Spleen (tissue), 11 donors: ENCODE results near the gene FHIT. TPM values are rescaled to one million over a fixed set of nuclear protein-coding genes. Genes with fewer than 3 reads are reported as not detected.

ENCODE experiments used
- DNase-seq: peaks from one replicate; pipeline ENCODE4 v3.0.0-alpha.2; 2020
- H3K27ac ChIP-seq, 8 donors: fragments of 200-600 bp; sonication (generic) in 7 of 8; 1 replicate in 4 of 8; 2 replicates in 4 of 8; pipeline versions ENCODE4 v1.5.0 to v1.8.0; 2016 to 2021; ENCODE audit warnings: inconsistent platforms in 4 of 8, mild to moderate bottlenecking in 4 of 8, moderate library complexity in 1 of 8
- H3K27me3 ChIP-seq, 7 donors: fragments of 200-600 bp; sonication (generic) in 6 of 7; replicated peaks in 1 of 7; 1 replicate in 4 of 7; 2 replicates in 3 of 7; pipeline versions ENCODE4 v1.5.0 to v1.8.0; 2016 to 2021; ENCODE audit warnings: inconsistent platforms in 3 of 7, mild to moderate bottlenecking in 1 of 7
- H3K36me3 ChIP-seq, 6 donors: fragments of 200-600 bp; sonication (generic) in 5 of 6; 1 replicate in 4 of 6; 2 replicates in 2 of 6; pipeline versions ENCODE4 v1.5.0 to v1.8.0; 2016 to 2021; ENCODE audit warnings: inconsistent platforms in 2 of 6
- H3K4me1 ChIP-seq, 6 donors: fragments of 200-600 bp; sonication (generic) in 5 of 6; 1 replicate in 3 of 6; 2 replicates in 3 of 6; pipeline versions ENCODE4 v1.5.0 to v1.8.0; 2016 to 2021; ENCODE audit warnings: inconsistent platforms in 3 of 6
- H3K4me3 ChIP-seq, 8 donors: fragments of 200-600 bp; sonication (generic) in 7 of 8; 1 replicate in 4 of 8; 2 replicates in 4 of 8; pipeline versions ENCODE4 v1.5.0 to v1.8.0; 2016 to 2021; ENCODE audit warnings: inconsistent platforms in 4 of 8, mild to moderate bottlenecking in 4 of 8, moderate library complexity in 2 of 8
- H3K9me3 ChIP-seq, 8 donors: fragments of 200-600 bp; sonication (generic) in 7 of 8; 1 replicate in 4 of 8; 2 replicates in 4 of 8; pipeline versions ENCODE4 v1.5.0 to v1.8.0; 2016 to 2021; ENCODE audit warnings: inconsistent platforms in 4 of 8
- POLR2A ChIP-seq, 3 donors: fragments of 450-650 bp; IDR thresholded peaks; one replicate each; pipeline ENCODE4 v1.5.1; 2017; ENCODE audit warnings: antibody characterized with exemption in 3 of 3, mild to moderate bottlenecking in 1 of 3
- POLR2AphosphoS5 ChIP-seq, 3 donors: sonication (generic); formaldehyde crosslinking; IDR thresholded peaks; one replicate each; pipeline ENCODE4 v1.5.1; 2017; ENCODE audit warnings: antibody characterized with exemption in 3 of 3
- WGBS, 5 donors: extraction: QIAGEN DNeasy Blood & Tissue Kit in 3 of 5; methylation state at CpG; one replicate each; pipeline versions ENCODE4 v1.1.5 to v1.1.7; 2013 to 2018; 5-methylcytosine and 5-hydroxymethylcytosine counted together
- intact Hi-C: fragments of 100-400 bp; cut with DNase I; formaldehyde crosslinking; loops from one replicate; pipeline ENCODE4 v1.15.0; 2023; ENCODE audit warnings: low total_unique reads
- polyA plus RNA-seq, 3 donors: library from polyadenylated mRNA; stranded (reverse); fragments of 200-250 nt; gene quantifications; one replicate each; pipeline ENCODE4 v1.2.1, GENCODE V29; 2013
- total RNA-seq, 7 donors: library from RNA; depleted of rRNA in 3 of 7; stranded (reverse); fragments of >200 nt in 3 of 7; fragmentation: NEBNext Ultra II Directional in 4 of 7; extraction: Animal tissue kit (Norgen Biotek cat#: 25700) in 4 of 7; gene quantifications; one replicate each; pipeline versions ENCODE4 v1.1.0 to v1.2.1, GENCODE V29; 2016 to 2021
- TF ChIP-seq, protein P1 (sequence below), 11 experiments: fragments of 200-600 bp in 7 of 11; fragments of 450-650 bp in 4 of 11; sonication (generic) in 4 of 11; IDR thresholded peaks in 8 of 11; conservative IDR thresholded peaks in 3 of 11; 1 replicate in 7 of 11; 2 replicates in 4 of 11; pipeline versions ENCODE4 v1.4.0 to v1.8.0; 2016 to 2021; ENCODE audit warnings: antibody characterized with exemption in 11 of 11, inconsistent platforms in 4 of 11, mild to moderate bottlenecking in 1 of 11
- donor health status: healthy with polysubstance abuse.
- donor health status: DM: no; HTN: no; CAD: no; lungs with moderate emphysema.
- donor health status: DM: no; HTN: no; CAD: no.
- donor health status: Bipolar disorder and iron deficiency.
- donor health status: healthy.
- donor health status: DM: no; HTN: no; CAD: no.
- donor health status: DM: yes; HTN: yes; CAD: no.

The FHIT gene
- total and polyA plus RNA-seq, 10 donors = 4.1 to 23.1 (median 12.2) TPM

DNA sequence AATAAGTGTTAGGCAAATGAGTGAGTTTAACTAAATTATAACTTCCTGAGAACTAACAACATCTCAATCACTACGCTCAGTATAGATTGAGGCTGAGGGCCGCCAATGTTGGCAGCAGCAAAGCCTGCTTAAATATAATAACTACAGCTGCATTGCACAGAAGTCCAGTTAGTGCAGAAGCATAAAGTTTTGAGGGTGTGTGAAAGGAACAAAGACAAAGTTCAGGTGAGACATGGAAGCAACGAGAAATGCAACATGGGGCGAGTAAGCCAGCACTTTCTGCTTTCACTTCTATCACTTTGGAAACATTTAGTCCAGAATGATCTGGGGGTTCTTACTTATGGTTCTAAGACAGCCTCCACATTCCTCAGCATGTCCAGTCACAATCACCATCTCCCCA is 1149.1 kb downstream of the FHIT start:
- Histone ChIP-seq H3K27ac (no peak overlapping the region), H3K27me3 (no peaks in the 10 kb centered on the region), H3K9me3 (no peaks in the 10 kb centered on the region), H3K36me3 (no peaks in the 10 kb centered on the region), H3K4me3 (no peak overlapping the region), H3K4me1 (peaks cover 0 to 4% (median 0%) of the 10 kb centered on the region in 6 donors)
- 88 to 94% (median 88%) methylated on average over 4 of the region's 4 CpGs for WGBS, 5 donors
- TF ChIP-seq POLR2AphosphoS5 (IDR thresholded peaks at IDR 0.05) (no peak), POLR2A (IDR thresholded peaks at IDR 0.05) (no peak)
- TF ChIP-seq, protein P1, sequence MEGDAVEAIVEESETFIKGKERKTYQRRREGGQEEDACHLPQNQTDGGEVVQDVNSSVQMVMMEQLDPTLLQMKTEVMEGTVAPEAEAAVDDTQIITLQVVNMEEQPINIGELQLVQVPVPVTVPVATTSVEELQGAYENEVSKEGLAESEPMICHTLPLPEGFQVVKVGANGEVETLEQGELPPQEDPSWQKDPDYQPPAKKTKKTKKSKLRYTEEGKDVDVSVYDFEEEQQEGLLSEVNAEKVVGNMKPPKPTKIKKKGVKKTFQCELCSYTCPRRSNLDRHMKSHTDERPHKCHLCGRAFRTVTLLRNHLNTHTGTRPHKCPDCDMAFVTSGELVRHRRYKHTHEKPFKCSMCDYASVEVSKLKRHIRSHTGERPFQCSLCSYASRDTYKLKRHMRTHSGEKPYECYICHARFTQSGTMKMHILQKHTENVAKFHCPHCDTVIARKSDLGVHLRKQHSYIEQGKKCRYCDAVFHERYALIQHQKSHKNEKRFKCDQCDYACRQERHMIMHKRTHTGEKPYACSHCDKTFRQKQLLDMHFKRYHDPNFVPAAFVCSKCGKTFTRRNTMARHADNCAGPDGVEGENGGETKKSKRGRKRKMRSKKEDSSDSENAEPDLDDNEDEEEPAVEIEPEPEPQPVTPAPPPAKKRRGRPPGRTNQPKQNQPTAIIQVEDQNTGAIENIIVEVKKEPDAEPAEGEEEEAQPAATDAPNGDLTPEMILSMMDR (IDR thresholded peaks at IDR 0.05 in 8 of 11, conservative IDR thresholded peaks at IDR 0.05 in 3 of 11) = no peak
- intact Hi-C loops = no loop called here
- no peak for DNase-seq

DNA sequence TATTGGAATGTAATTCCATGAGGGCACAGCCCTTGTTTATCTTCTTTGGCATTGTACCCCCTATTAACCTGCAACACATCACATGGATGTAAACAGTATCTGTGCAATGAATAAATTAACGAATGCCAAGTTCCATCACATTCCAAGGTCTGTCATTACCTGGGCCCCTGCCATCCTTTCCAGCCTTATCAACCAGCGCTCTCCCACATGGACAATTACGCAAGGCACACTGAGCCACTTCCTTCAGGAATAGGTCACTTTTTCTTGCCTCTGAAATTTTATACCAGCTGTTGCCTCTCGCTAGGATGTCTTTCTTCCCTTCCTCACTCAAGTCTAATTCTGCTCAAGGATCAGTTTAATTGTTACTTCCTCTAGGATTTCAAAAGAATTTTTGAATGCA is 1149.6 kb downstream of the FHIT start:
- WGBS, 5 donors = 57 to 70% (median 65%) methylated on average over 4 of the region's 4 CpGs
- TF ChIP-seq, protein P1 (IDR thresholded peaks at IDR 0.05 in 8 of 11, conservative IDR thresholded peaks at IDR 0.05 in 3 of 11) = no peak
- no peak for TF ChIP-seq POLR2A (IDR thresholded peaks at IDR 0.05)
- TF ChIP-seq POLR2AphosphoS5 (IDR thresholded peaks at IDR 0.05) = no peak
- no peak for DNase-seq

DNA sequence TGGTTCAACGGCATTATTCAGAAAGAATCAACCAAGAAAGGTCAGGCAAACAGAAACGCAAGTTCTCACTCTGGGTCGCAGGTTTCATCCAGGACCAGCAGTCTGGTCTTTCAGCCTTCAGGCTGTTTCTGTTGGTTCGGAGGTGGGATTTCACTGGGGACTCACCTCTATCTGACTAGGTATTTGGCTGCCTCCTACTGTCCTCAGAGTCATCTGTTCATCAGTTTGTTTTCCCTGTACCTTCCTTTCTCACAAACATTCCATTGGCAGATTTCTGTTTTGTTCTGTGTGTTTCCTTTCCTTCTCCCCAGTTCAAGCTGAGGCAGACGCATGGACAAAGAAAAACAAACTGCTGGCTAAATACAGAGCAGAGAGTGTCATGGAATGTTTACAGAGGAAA is 1154.8 kb downstream of the FHIT start:
- H3K36me3 ChIP-seq = no peaks in the 10 kb centered on the region
- peaks cover 0 to 6% (median 0%) of the 10 kb centered on the region in 8 donors for H3K9me3 ChIP-seq
- TF ChIP-seq POLR2AphosphoS5 (IDR thresholded peaks at IDR 0.05) (no peak), POLR2A (IDR thresholded peaks at IDR 0.05) (no peak)
- TF ChIP-seq, protein P1 (IDR thresholded peaks at IDR 0.05 in 8 of 11, conservative IDR thresholded peaks at IDR 0.05 in 3 of 11) = no peak
- H3K27ac ChIP-seq = no peak overlapping the region
- H3K4me1 ChIP-seq = no peaks in the 10 kb centered on the region
- DNase-seq = no peak
- H3K4me3 ChIP-seq = no peak overlapping the region
- no peaks in the 10 kb centered on the region for H3K27me3 ChIP-seq
- intact Hi-C loops = no loop called here
- WGBS, 5 donors = 90 to 97% (median 93%) methylated on average over 5 of the region's 5 CpGs

More for the DNA sequence above, 1149.6 kb downstream of the FHIT start:
- intact Hi-C loops = no loop called here
- Histone ChIP-seq H3K4me1 (peaks cover 0 to 4% (median 0%) of the 10 kb centered on the region in 6 donors), H3K4me3 (no peak overlapping the region), H3K27ac (no peak overlapping the region), H3K9me3 (no peaks in the 10 kb centered on the region), H3K27me3 (no peaks in the 10 kb centered on the region), H3K36me3 (no peaks in the 10 kb centered on the region)

DNA sequence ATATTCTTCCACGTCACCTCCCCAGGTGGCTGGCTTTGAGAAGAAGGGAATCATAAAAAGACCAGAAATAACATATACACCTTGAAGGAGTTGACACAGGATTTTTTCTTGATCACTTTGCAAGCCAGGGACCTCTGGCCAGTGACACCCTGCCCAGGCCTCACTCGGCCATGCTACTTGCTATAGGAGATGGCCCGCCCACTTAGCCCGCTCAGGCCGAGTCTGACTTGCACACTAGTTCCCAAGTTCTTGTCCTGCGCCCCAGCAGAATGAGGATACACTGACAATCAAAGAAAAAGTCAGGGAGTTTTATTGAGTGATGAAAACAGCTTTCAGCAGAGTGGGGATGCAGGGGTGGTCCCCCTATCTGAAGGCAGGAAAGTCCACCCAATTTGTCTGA is 1155.3 kb downstream of the FHIT start:
- H3K9me3 ChIP-seq = peaks cover 0 to 6% (median 0%) of the 10 kb centered on the region in 8 donors
- H3K4me1 ChIP-seq = no peaks in the 10 kb centered on the region
- TF ChIP-seq POLR2AphosphoS5 (IDR thresholded peaks at IDR 0.05) (no peak), POLR2A (IDR thresholded peaks at IDR 0.05) (no peak)
- TF ChIP-seq, protein P1 (IDR thresholded peaks at IDR 0.05 in 8 of 11, conservative IDR thresholded peaks at IDR 0.05 in 3 of 11) = no peak
- no peak for DNase-seq
- intact Hi-C loops = no loop called here
- no peaks in the 10 kb centered on the region for H3K27me3 ChIP-seq
- H3K27ac ChIP-seq = no peak overlapping the region
- no peak overlapping the region for H3K4me3 ChIP-seq
- no peaks in the 10 kb centered on the region for H3K36me3 ChIP-seq
- 90 to 98% (median 95%) methylated on average over 6 of the region's 6 CpGs for WGBS, 5 donors
